Astrocyte of the cerebellum (primary cell): ENCODE results near the gene PRSS3.
"Not testable (repeated sequence)": the region's sequence is repeated elsewhere in the genome, so short reads cannot be mapped to it uniquely, and the experiment has no call there.

Experiments used
- DNase-seq: peaks from one replicate; pipeline ENCODE4 v3.0.0-alpha.2; 2011; ENCODE audit warnings: low read depth
- H3K4me3 ChIP-seq: 2 replicates; pipeline ENCODE4 v1.5.1; 2011; ENCODE audit warnings: mild to moderate bottlenecking, low read depth, low read length, moderate library complexity
- CTCF ChIP-seq: IDR thresholded peaks from 2 replicates; pipeline ENCODE4 v1.5.1; 2012; ENCODE audit warnings: low read length, low read depth, moderate library complexity, mild to moderate bottlenecking; ENCODE audit errors: missing control alignments
- in situ Hi-C: cut with HindIII; loops from 2 replicates; pipeline ENCODE4 v1.10.0; 2017; ENCODE audit warnings: low sequenced_read_pairs

Gene PRSS3

GRCh38 chr9:33791117-33791516 lies 4.2 kb upstream of the PRSS3 start:
- in situ Hi-C loops = no loop called here
- no peak for TF ChIP-seq CTCF
- H3K4me3 ChIP-seq = no peak overlapping the region
- DNase-seq = no peak

GRCh38 chr9:33793496-33793895 lies 1.9 kb upstream of the PRSS3 start:
- in situ Hi-C loops, H3K4me3 ChIP-seq, DNase-seq: not testable (repeated sequence)

GRCh38 chr9:33794560-33794959 lies 801 bp upstream of the PRSS3 start:
- no peak for TF ChIP-seq CTCF
- no peak for DNase-seq
- no peak overlapping the region for H3K4me3 ChIP-seq
- in situ Hi-C loops = no loop called here

- H3K4me3 ChIP-seq = no peak overlapping the region
- in situ Hi-C loops = no loop called here
- DNase-seq = no peak
- TF ChIP-seq CTCF = no peak
Measured at GRCh38 chr9:33795819-33796218, 458 bp downstream of the PRSS3 start.

GRCh38 chr9:33796679-33797078 lies 1.3 kb downstream of the PRSS3 start:
- DNase-seq, H3K4me3 ChIP-seq, in situ Hi-C loops: not testable (repeated sequence)

GRCh38 chr9:33797837-33798236 lies 2.5 kb downstream of the PRSS3 start:
- no peak for DNase-seq
- no peak for TF ChIP-seq CTCF
- H3K4me3 ChIP-seq = no peak overlapping the region
- in situ Hi-C loops = no loop called here

GRCh38 chr9:33798545-33798944 lies 3.2 kb downstream of the PRSS3 start:
- H3K4me3 ChIP-seq = no peak overlapping the region
- no peak for DNase-seq
- no peak for TF ChIP-seq CTCF
- in situ Hi-C loops = no loop called here

GRCh38 chr9:33799928-33800704 lies 4.8 kb downstream of the PRSS3 start:
- TF ChIP-seq CTCF = no peak
- in situ Hi-C loops = no loop called here
- no peak for DNase-seq
- H3K4me3 ChIP-seq = no peak overlapping the region
